OCI-LY1 (cell line): ENCODE data around the gene PTPRG.

Experiments
- H2AFZ ChIP-seq: fragments of 200-600 bp; sonication (generic), shearing (Covaris generic); 2 replicates; pipeline ENCODE4 v1.6.0; 2014; ENCODE audit warnings: antibody characterized with exemption, mild to moderate bottlenecking, low read length
- H3F3A ChIP-seq: fragments of 200-600 bp; sonication (generic), shearing (Covaris generic); 2 replicates; pipeline ENCODE4 v1.6.0; 2014; ENCODE audit warnings: mild to moderate bottlenecking, antibody characterized with exemption, low read length, moderate library complexity; ENCODE audit not compliant: insufficient read depth
- H3K27ac ChIP-seq: fragments of 200-600 bp; sonication (generic); 2 replicates; pipeline ENCODE4 v1.5.1; 2014; ENCODE audit warnings: low read length, mixed run types, mild to moderate bottlenecking, low read depth; ENCODE audit not compliant: poor library complexity, severe bottlenecking
- H3K27me3 ChIP-seq: fragments of 200-600 bp; sonication (generic); 2 replicates; pipeline ENCODE4 v1.6.0; 2014; ENCODE audit warnings: antibody characterized with exemption, mild to moderate bottlenecking, low read length, moderate library complexity; ENCODE audit not compliant: insufficient read depth
- H3K36me3 ChIP-seq: fragments of 200-600 bp; sonication (generic); 2 replicates; pipeline ENCODE4 v1.6.1; 2014; ENCODE audit warnings: mild to moderate bottlenecking, antibody characterized with exemption, low read length, moderate library complexity, mixed read lengths; ENCODE audit not compliant: insufficient read depth
- H3K4me1 ChIP-seq: fragments of 200-600 bp; sonication (generic); 2 replicates; pipeline ENCODE4 v1.5.1; 2014; ENCODE audit warnings: mild to moderate bottlenecking, low read length, moderate library complexity; ENCODE audit not compliant: insufficient read depth, severe bottlenecking
- H3K4me2 ChIP-seq: fragments of 200-600 bp; sonication (generic), shearing (Covaris generic); 2 replicates; pipeline ENCODE4 v1.6.1; 2014; ENCODE audit warnings: low read length
- H3K4me3 ChIP-seq: fragments of 200-600 bp; sonication (generic); 2 replicates; pipeline ENCODE4 v1.5.1; 2014; ENCODE audit warnings: low read length, low read depth, mild to moderate bottlenecking, mixed read lengths; ENCODE audit not compliant: poor library complexity, severe bottlenecking
- H3K79me2 ChIP-seq: fragments of 200-600 bp; shearing (Covaris generic); 2 replicates; pipeline ENCODE4 v1.6.1; 2016; ENCODE audit warnings: mixed run types, low read length, mixed read lengths; ENCODE audit not compliant: insufficient read depth
- H3K9ac ChIP-seq: fragments of 200-600 bp; sonication (generic), shearing (Covaris generic); 2 replicates; pipeline ENCODE4 v1.6.1; 2014; ENCODE audit warnings: mild to moderate bottlenecking, low read length, mixed read lengths
- H3K9me2 ChIP-seq: fragments of 200-600 bp; sonication (generic), shearing (Covaris generic); 2 replicates; pipeline ENCODE4 v1.6.1; 2014; ENCODE audit warnings: low read depth, mild to moderate bottlenecking, low read length, mixed read lengths
- H3K9me3 ChIP-seq: fragments of 200-600 bp; shearing (Covaris generic); 2 replicates; pipeline ENCODE4 v1.6.1; 2014; ENCODE audit warnings: low read length, mixed read lengths
- H4K20me1 ChIP-seq: fragments of 200-600 bp; sonication (generic), shearing (Covaris generic); 2 replicates; pipeline ENCODE4 v1.6.0; 2016; ENCODE audit warnings: mild to moderate bottlenecking, low read length; ENCODE audit not compliant: insufficient read depth
- EZH2 ChIP-seq: fragments of 200-600 bp; sonication (generic), shearing (Covaris generic); IDR thresholded peaks from 2 replicates; pipeline ENCODE4 v1.8.0; 2017; ENCODE audit warnings: borderline replicate concordance, mixed run types, mild to moderate bottlenecking, antibody characterized with exemption, low read length, moderate library complexity, mixed read lengths
- TF ChIP-seq, protein P1 (sequence below): fragments of 200-600 bp; sonication (generic), shearing (Covaris generic); IDR thresholded peaks from 2 replicates; pipeline ENCODE4 v1.5.1; 2017; ENCODE audit warnings: mild to moderate bottlenecking, antibody characterized with exemption, low read length, moderate library complexity, mixed read lengths

The PTPRG gene

DNA sequence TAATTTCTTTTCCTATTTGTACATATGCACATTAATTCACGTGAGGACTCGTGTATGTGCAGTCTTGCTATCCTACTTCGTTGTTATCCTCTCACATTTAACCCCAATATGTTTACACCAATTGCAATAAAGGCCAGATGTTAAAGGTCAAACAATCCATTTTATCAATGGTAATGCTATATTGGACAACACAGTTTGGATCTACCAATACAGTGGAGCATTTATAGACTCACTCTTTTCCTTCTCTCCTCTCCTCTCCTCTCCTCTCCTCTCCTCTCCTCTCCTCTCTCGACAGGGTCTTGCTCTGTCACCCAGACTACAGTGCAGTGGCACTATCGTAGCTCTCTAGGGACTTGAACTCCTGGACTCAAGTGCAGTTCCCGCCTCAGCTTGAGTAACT is 324.0 kb downstream of the PTPRG start:
- no peaks in the 10 kb centered on the region for H3K27me3 ChIP-seq
- no peaks in the 10 kb centered on the region for H3K79me2 ChIP-seq
- H2AFZ ChIP-seq, result no peak overlapping the region
- no peaks in the 10 kb centered on the region for H3K4me1 ChIP-seq
- no peak overlapping the region for H3K4me3 ChIP-seq
- H3K9me3 ChIP-seq, result no peaks in the 10 kb centered on the region
- no peaks in the 10 kb centered on the region for H3K9me2 ChIP-seq
- no peaks in the 10 kb centered on the region for H3F3A ChIP-seq
- no peak overlapping the region for H3K9ac ChIP-seq
- TF ChIP-seq, protein P1, sequence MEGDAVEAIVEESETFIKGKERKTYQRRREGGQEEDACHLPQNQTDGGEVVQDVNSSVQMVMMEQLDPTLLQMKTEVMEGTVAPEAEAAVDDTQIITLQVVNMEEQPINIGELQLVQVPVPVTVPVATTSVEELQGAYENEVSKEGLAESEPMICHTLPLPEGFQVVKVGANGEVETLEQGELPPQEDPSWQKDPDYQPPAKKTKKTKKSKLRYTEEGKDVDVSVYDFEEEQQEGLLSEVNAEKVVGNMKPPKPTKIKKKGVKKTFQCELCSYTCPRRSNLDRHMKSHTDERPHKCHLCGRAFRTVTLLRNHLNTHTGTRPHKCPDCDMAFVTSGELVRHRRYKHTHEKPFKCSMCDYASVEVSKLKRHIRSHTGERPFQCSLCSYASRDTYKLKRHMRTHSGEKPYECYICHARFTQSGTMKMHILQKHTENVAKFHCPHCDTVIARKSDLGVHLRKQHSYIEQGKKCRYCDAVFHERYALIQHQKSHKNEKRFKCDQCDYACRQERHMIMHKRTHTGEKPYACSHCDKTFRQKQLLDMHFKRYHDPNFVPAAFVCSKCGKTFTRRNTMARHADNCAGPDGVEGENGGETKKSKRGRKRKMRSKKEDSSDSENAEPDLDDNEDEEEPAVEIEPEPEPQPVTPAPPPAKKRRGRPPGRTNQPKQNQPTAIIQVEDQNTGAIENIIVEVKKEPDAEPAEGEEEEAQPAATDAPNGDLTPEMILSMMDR, result no peak
- TF ChIP-seq EZH2, result no peak
- H4K20me1 ChIP-seq, result no peaks in the 10 kb centered on the region
- no peak overlapping the region for H3K4me2 ChIP-seq
- no peaks in the 10 kb centered on the region for H3K36me3 ChIP-seq
- H3K27ac ChIP-seq, result no peak overlapping the region

DNA sequence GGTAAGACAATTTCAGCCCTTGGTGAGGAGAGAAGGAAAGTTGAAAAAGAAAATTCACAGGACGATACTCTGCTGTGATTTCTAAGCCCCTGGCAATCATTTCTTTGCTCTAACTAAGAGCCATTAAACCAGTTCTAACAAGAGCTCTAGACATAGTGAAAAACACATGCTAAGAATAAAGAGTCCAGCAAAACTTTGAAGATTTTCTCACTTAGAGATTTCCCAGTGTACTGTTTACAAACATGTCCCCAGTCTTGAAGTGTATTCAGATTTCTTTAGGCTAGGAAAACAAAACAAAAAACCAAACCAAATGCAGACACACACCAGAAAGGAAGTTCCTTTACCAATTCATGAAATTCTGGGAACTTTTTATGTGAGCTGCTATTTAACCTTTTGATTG is 325.8 kb downstream of the PTPRG start:
- no peak overlapping the region for H3K4me3 ChIP-seq
- no peaks in the 10 kb centered on the region for H3K27me3 ChIP-seq
- H3K4me1 ChIP-seq, result no peaks in the 10 kb centered on the region
- no peak overlapping the region for H3K9ac ChIP-seq
- no peaks in the 10 kb centered on the region for H3K9me2 ChIP-seq
- H3K9me3 ChIP-seq, result no peaks in the 10 kb centered on the region
- H3K4me2 ChIP-seq, result no peak overlapping the region
- no peak overlapping the region for H2AFZ ChIP-seq
- no peaks in the 10 kb centered on the region for H4K20me1 ChIP-seq
- H3K36me3 ChIP-seq, result no peaks in the 10 kb centered on the region
- TF ChIP-seq EZH2, result no peak
- TF ChIP-seq, protein P1, result no peak
- H3K27ac ChIP-seq, result no peak overlapping the region
- no peaks in the 10 kb centered on the region for H3K79me2 ChIP-seq
- H3F3A ChIP-seq, result no peaks in the 10 kb centered on the region

DNA sequence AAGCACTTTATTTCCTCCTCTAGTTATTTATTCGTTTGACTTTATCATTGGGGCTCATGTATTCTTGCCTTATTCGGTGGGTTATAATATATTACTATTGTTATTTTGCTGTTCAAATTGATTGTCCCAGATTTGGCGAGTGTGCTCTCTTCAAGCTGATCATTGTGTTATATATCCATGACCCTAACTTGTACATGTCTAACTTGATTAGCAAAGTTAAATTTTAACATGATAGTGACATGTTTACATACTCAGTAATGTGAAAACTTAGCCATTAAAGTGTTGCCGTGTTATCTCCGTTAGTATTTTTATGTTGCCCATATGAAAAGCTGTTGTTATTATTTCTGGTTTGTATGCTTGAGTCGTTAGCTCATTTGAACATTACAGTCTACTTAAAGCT is 327.9 kb downstream of the PTPRG start:
- no peak overlapping the region for H3K4me3 ChIP-seq
- H3K4me1 ChIP-seq, result no peaks in the 10 kb centered on the region
- no peaks in the 10 kb centered on the region for H3K36me3 ChIP-seq
- H3K9me2 ChIP-seq, result no peaks in the 10 kb centered on the region
- H2AFZ ChIP-seq, result no peak overlapping the region
- TF ChIP-seq, protein P1, result no peak
- no peak overlapping the region for H3K9ac ChIP-seq
- H3F3A ChIP-seq, result no peaks in the 10 kb centered on the region
- H3K4me2 ChIP-seq, result no peak overlapping the region
- H3K27me3 ChIP-seq, result no peaks in the 10 kb centered on the region
- H3K9me3 ChIP-seq, result no peaks in the 10 kb centered on the region
- H4K20me1 ChIP-seq, result no peaks in the 10 kb centered on the region
- no peaks in the 10 kb centered on the region for H3K79me2 ChIP-seq
- no peak overlapping the region for H3K27ac ChIP-seq
